Osteocyte (in vitro differentiated cells): ENCODE results near the gene STRA6. TPM values are rescaled to one million over a fixed set of nuclear protein-coding genes. Genes with fewer than 3 reads are reported as not detected.

Experiments
- DNase-seq: peaks from one replicate; pipeline ENCODE4 v3.0.0; 2021; ENCODE audit warnings: mixed read lengths; ENCODE audit not compliant: unreplicated experiment; ENCODE audit errors: extremely low spot score
- H3K27ac Mint-ChIP-seq: one replicate; pipeline ENCODE4 v1.8.0; 2021; ENCODE audit warnings: mild to moderate bottlenecking, mixed read lengths; ENCODE audit not compliant: unreplicated experiment
- H3K27me3 Mint-ChIP-seq: one replicate; pipeline ENCODE4 v1.8.0; 2021; ENCODE audit warnings: mixed read lengths; ENCODE audit not compliant: unreplicated experiment
- H3K36me3 Mint-ChIP-seq: one replicate; pipeline ENCODE4 v1.8.0; 2021; ENCODE audit warnings: mixed read lengths; ENCODE audit not compliant: unreplicated experiment
- H3K4me1 Mint-ChIP-seq: one replicate; pipeline ENCODE4 v1.8.0; 2021; ENCODE audit warnings: mixed read lengths; ENCODE audit not compliant: unreplicated experiment
- H3K4me3 Mint-ChIP-seq: one replicate; pipeline ENCODE4 v1.8.0; 2021; ENCODE audit warnings: mild to moderate bottlenecking, moderate library complexity, mixed read lengths; ENCODE audit not compliant: unreplicated experiment
- H3K9me3 Mint-ChIP-seq: one replicate; pipeline ENCODE4 v1.8.0; 2021; ENCODE audit warnings: mixed read lengths; ENCODE audit not compliant: unreplicated experiment
- CTCF ChIP-seq: fragments of 200-600 bp; sonication (generic); IDR thresholded peaks from 2 replicates; pipeline ENCODE4 v1.5.0; 2021; ENCODE audit warnings: antibody characterized with exemption, mild to moderate bottlenecking, moderate library complexity
- total RNA-seq: library from RNA; stranded (reverse); gene quantifications from 2 replicates; pipeline ENCODE4 v1.2.1, GENCODE V29; 2021

Gene STRA6
- total RNA-seq, 1 donor from 2014 or later, result 25.8 TPM

- Mint-ChIP-seq H3K9me3 (no peaks in the 10 kb centered on the region), H3K27ac (peak overlapping the region; percentile 57), H3K36me3 (no peaks in the 10 kb centered on the region), H3K4me3 (no peak overlapping the region), H3K27me3 (no peaks in the 10 kb centered on the region), H3K4me1 (peaks cover 49% of the 10 kb centered on the region)
- no peak for TF ChIP-seq CTCF
- no peak for DNase-seq
Measured at GRCh38 chr15:74158855-74159650, 43.5 kb downstream of the STRA6 start.

- no peak for TF ChIP-seq CTCF
- no peaks in the 10 kb centered on the region for H3K27me3 Mint-ChIP-seq
- peak overlapping the region; percentile 86 for H3K27ac Mint-ChIP-seq
- DNase-seq, result no peak
- no peaks in the 10 kb centered on the region for H3K9me3 Mint-ChIP-seq
- H3K36me3 Mint-ChIP-seq, result no peaks in the 10 kb centered on the region
- H3K4me3 Mint-ChIP-seq, result no peak overlapping the region
- peaks cover 52% of the 10 kb centered on the region for H3K4me1 Mint-ChIP-seq
Measured at GRCh38 chr15:74157868-74158827, 44.4 kb downstream of the STRA6 start.

- no peak for TF ChIP-seq CTCF
- Mint-ChIP-seq H3K36me3 (no peaks in the 10 kb centered on the region), H3K4me1 (peaks cover 47% of the 10 kb centered on the region), H3K4me3 (no peak overlapping the region), H3K27me3 (no peaks in the 10 kb centered on the region), H3K9me3 (no peaks in the 10 kb centered on the region), H3K27ac (peak overlapping the region; percentile 86)
- no peak for DNase-seq
Measured at GRCh38 chr15:74156678-74157411, 45.7 kb downstream of the STRA6 start.

- Mint-ChIP-seq H3K36me3 (no peaks in the 10 kb centered on the region), H3K4me1 (peaks cover 42% of the 10 kb centered on the region), H3K4me3 (no peak overlapping the region), H3K9me3 (no peaks in the 10 kb centered on the region), H3K27me3 (no peaks in the 10 kb centered on the region), H3K27ac (peak overlapping the region; percentile 86)
- no peak for DNase-seq
- no peak for TF ChIP-seq CTCF
Measured at GRCh38 chr15:74155766-74156417, 46.7 kb downstream of the STRA6 start.
